K562 (cell line): ENCODE results near the gene SIK3. TPM values are rescaled to one million over a fixed set of nuclear protein-coding genes. Genes with fewer than 3 reads are reported as not detected.

Experiments
- BRCA1 ChIP-seq, 2 experiments: fragments of 450-650 bp in 1 of 2; sonication (generic) in 1 of 2; formaldehyde crosslinking in 1 of 2; IDR thresholded peaks; 2 replicates each; pipeline versions ENCODE4 v1.5.0 to v1.6.1; 2017 to 2020; ENCODE audit warnings: mild to moderate bottlenecking in 1 of 2, missing genetic modification reagents in 1 of 2
- CBFB ChIP-seq: sonication (generic); formaldehyde crosslinking; IDR thresholded peaks from 2 replicates; pipeline ENCODE4 v1.4.0; 2020; ENCODE audit warnings: mild to moderate bottlenecking, missing genetic modification reagents
- CLOCK ChIP-seq: fragments of 250-450 bp; sonication (Bioruptor Pico); IDR thresholded peaks from 2 replicates; pipeline ENCODE4 v1.4.0; 2020; ENCODE audit warnings: mild to moderate bottlenecking, moderate library complexity, borderline replicate concordance
- GATAD2B ChIP-seq: fragments of 450-650 bp; IDR thresholded peaks from 2 replicates; pipeline ENCODE4 v1.6.1; 2017; ENCODE audit warnings: mild to moderate bottlenecking, borderline replicate concordance
- HDGF ChIP-seq: fragments of 450-650 bp; IDR thresholded peaks from 2 replicates; pipeline ENCODE4 v1.6.1; 2016
- MCM3 ChIP-seq: fragments of 450-650 bp; IDR thresholded peaks from 2 replicates; pipeline ENCODE4 v1.6.1; 2016
- PATZ1 ChIP-seq: fragments of 250-450 bp; sonication (Bioruptor Pico); IDR thresholded peaks from 2 replicates; pipeline ENCODE4 v1.5.0; 2020; ENCODE audit warnings: mild to moderate bottlenecking, borderline replicate concordance
- PCBP2 ChIP-seq: fragments of 200-400 bp; formaldehyde crosslinking; IDR thresholded peaks from 2 replicates; pipeline ENCODE4 v1.6.1; 2018; ENCODE audit warnings: low read length, low read depth, mild to moderate bottlenecking, moderate library complexity; ENCODE audit not compliant: poor library complexity, severe bottlenecking
- RNF2 ChIP-seq: sonication (generic); IDR thresholded peaks from 2 replicates; pipeline ENCODE4 v1.6.1; 2016
- ZNF133 ChIP-seq: fragments of 250-450 bp; sonication (Bioruptor Pico); IDR thresholded peaks from 2 replicates; pipeline ENCODE4 v1.4.0; 2020; ENCODE audit warnings: mild to moderate bottlenecking
- ZNF609 ChIP-seq: sonication (generic); formaldehyde crosslinking; IDR thresholded peaks from 2 replicates; pipeline ENCODE4 v1.8.1; 2023; ENCODE audit warnings: missing genetic modification reagents, mild to moderate bottlenecking, borderline replicate concordance
- polyA plus RNA-seq, 8 experiments: library from polyadenylated mRNA; depleted of rRNA in 4 of 8; stranded (reverse) in 5 of 8; unstranded in 3 of 8; fragments of >200 nt; fragmentation: Nextera tagmentation in 2 of 8; fragmentation: Illumina TruSeq in 1 of 8; extraction: Ambion mirVana in 2 of 8; extraction: Trizol in 1 of 8; gene quantifications; 2 replicates each; pipeline versions ENCODE4 v1.2.1 to v1.2.3, GENCODE V29; 2011 to 2014; ENCODE audit warnings: inconsistent platforms in 1 of 8, missing spikeins in 1 of 8
- total RNA-seq, 7 experiments: library from RNA; depleted of rRNA in 6 of 7; stranded (reverse); fragments of >200 nt in 6 of 7; fragmentation: Illumina TruSeq in 2 of 7; extraction: Trizol in 2 of 7; gene quantifications; 2 replicates each; pipeline versions ENCODE4 v1.2.1 to v1.2.3, GENCODE V29; 2011 to 2021; ENCODE audit warnings: low replicate concordance in 1 of 7
- TF ChIP-seq, protein P1 (sequence below): fragments of 250-450 bp; sonication (Bioruptor Pico); IDR thresholded peaks from 2 replicates; pipeline ENCODE4 v1.9.0; 2021; ENCODE audit warnings: mild to moderate bottlenecking, inconsistent platforms
- TF ChIP-seq, protein P2 (sequence below): fragments of 450-650 bp; formaldehyde crosslinking; IDR thresholded peaks from 2 replicates; pipeline ENCODE4 v1.4.0; 2022; ENCODE audit warnings: missing genetic modification characterization

Gene SIK3
- total and polyA plus RNA-seq, 9 of the 15 experiments (the other 6 are each of a cell fraction or from before 2014, with no cell fraction given) = 1.6 to 21.6 (median 8.0) TPM

GRCh38 chr11:117097389-117098268 lies 599 bp downstream of the SIK3 start (continued):
- no peak for TF ChIP-seq CLOCK
- TF ChIP-seq RNF2 = no peak
- TF ChIP-seq PCBP2 = no peak
- no peak for TF ChIP-seq MCM3
- TF ChIP-seq, protein P1, sequence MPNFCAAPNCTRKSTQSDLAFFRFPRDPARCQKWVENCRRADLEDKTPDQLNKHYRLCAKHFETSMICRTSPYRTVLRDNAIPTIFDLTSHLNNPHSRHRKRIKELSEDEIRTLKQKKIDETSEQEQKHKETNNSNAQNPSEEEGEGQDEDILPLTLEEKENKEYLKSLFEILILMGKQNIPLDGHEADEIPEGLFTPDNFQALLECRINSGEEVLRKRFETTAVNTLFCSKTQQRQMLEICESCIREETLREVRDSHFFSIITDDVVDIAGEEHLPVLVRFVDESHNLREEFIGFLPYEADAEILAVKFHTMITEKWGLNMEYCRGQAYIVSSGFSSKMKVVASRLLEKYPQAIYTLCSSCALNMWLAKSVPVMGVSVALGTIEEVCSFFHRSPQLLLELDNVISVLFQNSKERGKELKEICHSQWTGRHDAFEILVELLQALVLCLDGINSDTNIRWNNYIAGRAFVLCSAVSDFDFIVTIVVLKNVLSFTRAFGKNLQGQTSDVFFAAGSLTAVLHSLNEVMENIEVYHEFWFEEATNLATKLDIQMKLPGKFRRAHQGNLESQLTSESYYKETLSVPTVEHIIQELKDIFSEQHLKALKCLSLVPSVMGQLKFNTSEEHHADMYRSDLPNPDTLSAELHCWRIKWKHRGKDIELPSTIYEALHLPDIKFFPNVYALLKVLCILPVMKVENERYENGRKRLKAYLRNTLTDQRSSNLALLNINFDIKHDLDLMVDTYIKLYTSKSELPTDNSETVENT (CRISPR knock-in tag) = no peak
- TF ChIP-seq, protein P2, sequence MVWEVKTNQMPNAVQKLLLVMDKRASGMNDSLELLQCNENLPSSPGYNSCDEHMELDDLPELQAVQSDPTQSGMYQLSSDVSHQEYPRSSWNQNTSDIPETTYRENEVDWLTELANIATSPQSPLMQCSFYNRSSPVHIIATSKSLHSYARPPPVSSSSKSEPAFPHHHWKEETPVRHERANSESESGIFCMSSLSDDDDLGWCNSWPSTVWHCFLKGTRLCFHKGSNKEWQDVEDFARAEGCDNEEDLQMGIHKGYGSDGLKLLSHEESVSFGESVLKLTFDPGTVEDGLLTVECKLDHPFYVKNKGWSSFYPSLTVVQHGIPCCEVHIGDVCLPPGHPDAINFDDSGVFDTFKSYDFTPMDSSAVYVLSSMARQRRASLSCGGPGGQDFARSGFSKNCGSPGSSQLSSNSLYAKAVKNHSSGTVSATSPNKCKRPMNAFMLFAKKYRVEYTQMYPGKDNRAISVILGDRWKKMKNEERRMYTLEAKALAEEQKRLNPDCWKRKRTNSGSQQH (CRISPR knock-in tag) = no peak
- TF ChIP-seq GATAD2B = peak; percentile 77; the same call in 1 of the 2 replicates
- TF ChIP-seq ZNF133 (CRISPR knock-in tag) = no peak
- TF ChIP-seq BRCA1 (IDR thresholded peaks at IDR 0.05) = no peak
- TF ChIP-seq BRCA1 (CRISPR knock-in tag; IDR thresholded peaks at IDR 0.05) = no peak
- TF ChIP-seq HDGF = no peak
- TF ChIP-seq CBFB (CRISPR knock-in tag) = no peak
- TF ChIP-seq PATZ1 (CRISPR knock-in tag) = no peak
- no peak for TF ChIP-seq ZNF609 (CRISPR knock-in tag)
